WTC11 (cell line): ENCODE measurements around the gene CD109. TPM values are rescaled to one million over a fixed set of nuclear protein-coding genes. Genes with fewer than 3 reads are reported as not detected.

Experiments
- ATAC-seq: fragments of 200-7000 bp; cut with Tn5 transposase; 2 replicates; pipeline ENCODE4 v1.10.0; 2021; ENCODE audit warnings: mild to moderate bottlenecking, moderate library complexity
- CTCF ChIA-PET: fragments of 300-600 bp; sonication (Branson Sonifier 250); formaldehyde crosslinking; loops from one replicate; lab custom pipeline; 2021; ENCODE audit warnings: antibody characterized with exemption; lab: Charles Lee
- POLR2A ChIA-PET: fragments of 350-600 bp; sonication (Branson Sonifier 250); formaldehyde crosslinking; loops from one replicate; lab custom pipeline; 2021; ENCODE audit warnings: antibody characterized with exemption; lab: Charles Lee
- DNase-seq: peaks from one replicate; pipeline ENCODE4 v3.0.0; 2021; ENCODE audit warnings: low spot score
- H3K27ac Mint-ChIP-seq: 2 replicates; pipeline ENCODE4 v1.8.0; 2021; ENCODE audit warnings: mixed read lengths
- H3K27me3 Mint-ChIP-seq: 2 replicates; pipeline ENCODE4 v1.8.0; 2021; ENCODE audit warnings: low read depth, mild to moderate bottlenecking, moderate library complexity, mixed read lengths
- H3K36me3 Mint-ChIP-seq: 2 replicates; pipeline ENCODE4 v1.8.0; 2021; ENCODE audit warnings: mixed read lengths
- H3K4me1 Mint-ChIP-seq: 2 replicates; pipeline ENCODE4 v1.8.0; 2022; ENCODE audit warnings: mixed read lengths
- H3K4me3 Mint-ChIP-seq: 2 replicates; pipeline ENCODE4 v1.8.0; 2021; ENCODE audit warnings: mild to moderate bottlenecking, moderate library complexity, mixed read lengths
- H3K9me3 Mint-ChIP-seq: 2 replicates; pipeline ENCODE4 v1.8.0; 2021; ENCODE audit warnings: mixed read lengths
- ATF1 ChIP-seq: sonication (generic); formaldehyde crosslinking; IDR thresholded peaks from 2 replicates; pipeline ENCODE4 v1.8.1; 2023; ENCODE audit warnings: mild to moderate bottlenecking, moderate library complexity, missing genetic modification reagents
- ATF6 ChIP-seq: sonication (generic); formaldehyde crosslinking; IDR thresholded peaks from 2 replicates; pipeline ENCODE4 v1.8.1; 2023; ENCODE audit warnings: mild to moderate bottlenecking, missing genetic modification reagents
- EMX1 ChIP-seq: fragments of 250-450 bp; sonication (Bioruptor Pico); IDR thresholded peaks from 2 replicates; pipeline ENCODE4 v1.8.0; 2021; ENCODE audit warnings: mild to moderate bottlenecking
- FOXP4 ChIP-seq: sonication (generic); formaldehyde crosslinking; IDR thresholded peaks from 2 replicates; pipeline ENCODE4 v1.8.0; 2022; ENCODE audit warnings: mild to moderate bottlenecking, missing genetic modification reagents
- GTF2I ChIP-seq: fragments of 250-450 bp; sonication (Bioruptor Pico); conservative IDR thresholded peaks from 2 replicates; pipeline ENCODE4 v1.4.0; 2021; ENCODE audit warnings: mild to moderate bottlenecking
- IRF1 ChIP-seq: sonication (generic); formaldehyde crosslinking; IDR thresholded peaks from 2 replicates; pipeline ENCODE4 v1.8.0; 2023; ENCODE audit warnings: missing genetic modification reagents
- IRF2 ChIP-seq: sonication (generic); formaldehyde crosslinking; IDR thresholded peaks from 2 replicates; pipeline ENCODE4 v1.8.0; 2022; ENCODE audit warnings: low read depth, missing genetic modification reagents, borderline replicate concordance
- JUN ChIP-seq: sonication (generic); formaldehyde crosslinking; IDR thresholded peaks from 2 replicates; pipeline ENCODE4 v1.8.0; 2023; ENCODE audit warnings: mild to moderate bottlenecking, missing genetic modification reagents
- KAT7 ChIP-seq: sonication (generic); formaldehyde crosslinking; IDR thresholded peaks from 2 replicates; pipeline ENCODE4 v1.8.1; 2023; ENCODE audit warnings: missing genetic modification reagents, mild to moderate bottlenecking, borderline replicate concordance
- MAX ChIP-seq: sonication (generic); formaldehyde crosslinking; IDR thresholded peaks from 2 replicates; pipeline ENCODE4 v1.8.0; 2022; ENCODE audit warnings: mild to moderate bottlenecking, missing genetic modification reagents
- MXD4 ChIP-seq: fragments of 250-450 bp; sonication (Bioruptor Pico); IDR thresholded peaks from 2 replicates; pipeline ENCODE4 v1.8.0; 2021; ENCODE audit warnings: mild to moderate bottlenecking, moderate library complexity, borderline replicate concordance
- PREB ChIP-seq: sonication (generic); formaldehyde crosslinking; IDR thresholded peaks from 2 replicates; pipeline ENCODE4 v1.8.1; 2022; ENCODE audit warnings: mild to moderate bottlenecking, missing genetic modification reagents, moderate library complexity, borderline replicate concordance
- STAT6 ChIP-seq: sonication (generic); formaldehyde crosslinking; conservative IDR thresholded peaks from 2 replicates; pipeline ENCODE4 v1.8.1; 2023; ENCODE audit warnings: mild to moderate bottlenecking, low read depth, missing genetic modification reagents, moderate library complexity
- TCF7 ChIP-seq: sonication (generic); formaldehyde crosslinking; IDR thresholded peaks from 2 replicates; pipeline ENCODE4 v1.8.0; 2022; ENCODE audit warnings: mild to moderate bottlenecking, low read depth, missing genetic modification reagents, moderate library complexity
- TEAD4 ChIP-seq: sonication (generic); formaldehyde crosslinking; IDR thresholded peaks from 2 replicates; pipeline ENCODE4 v1.8.0; 2022; ENCODE audit warnings: mild to moderate bottlenecking, missing genetic modification reagents
- ZNF121 ChIP-seq: sonication (generic); formaldehyde crosslinking; IDR thresholded peaks from 2 replicates; pipeline ENCODE4 v1.8.0; 2023; ENCODE audit warnings: missing genetic modification reagents
- ZNF396 ChIP-seq: fragments of 250-450 bp; sonication (Bioruptor Pico); IDR thresholded peaks from 2 replicates; pipeline ENCODE4 v1.8.0; 2021; ENCODE audit warnings: mild to moderate bottlenecking, moderate library complexity, borderline replicate concordance
- ZNF416 ChIP-seq: fragments of 250-450 bp; sonication (Bioruptor Pico); IDR thresholded peaks from 2 replicates; pipeline ENCODE4 v1.9.0; 2021; ENCODE audit warnings: mild to moderate bottlenecking, inconsistent platforms
- total RNA-seq: library from RNA; stranded (reverse); gene quantifications from 3 replicates; pipeline ENCODE4 v1.2.3, GENCODE V29; 2021
- TF ChIP-seq, protein P1 (sequence below): sonication (generic); formaldehyde crosslinking; IDR thresholded peaks from 2 replicates; pipeline ENCODE4 v1.8.1; 2022; ENCODE audit warnings: mild to moderate bottlenecking, moderate library complexity, missing genetic modification reagents
- TF ChIP-seq, protein P2 (sequence below): sonication (generic); formaldehyde crosslinking; IDR thresholded peaks from 2 replicates; pipeline ENCODE4 v1.8.0; 2022; ENCODE audit warnings: missing genetic modification reagents

CD109 gene
- total RNA-seq, 1 experiment from 2014 or later, result 4.5 TPM

- no peak for TF ChIP-seq ZNF396 (CRISPR knock-in tag)
- TF ChIP-seq JUN (CRISPR knock-in tag), result no peak
- no peak for TF ChIP-seq FOXP4 (CRISPR knock-in tag)
- no peak for TF ChIP-seq TEAD4 (CRISPR knock-in tag)
- TF ChIP-seq EMX1 (CRISPR knock-in tag), result no peak
- TF ChIP-seq KAT7 (CRISPR knock-in tag), result no peak
- TF ChIP-seq, all 79 proteins: peak for 0
Measured at GRCh38 chr6:73811706-73812105, 115.7 kb downstream of the CD109 start (continued).

GRCh38 chr6:73817253-73817652, 121.2 kb downstream of the CD109 start:
- Mint-ChIP-seq H3K27me3 (no peaks in the 10 kb centered on the region), H3K4me1 (no peaks in the 10 kb centered on the region), H3K9me3 (peaks cover 13% of the 10 kb centered on the region), H3K36me3 (peaks cover 5% of the 10 kb centered on the region; the same call in 1 of the 2 replicates), H3K27ac (no peak overlapping the region), H3K4me3 (no peak overlapping the region)
- no peak for ATAC-seq
- TF ChIP-seq GTF2I, result no peak
- no peak for TF ChIP-seq ZNF121 (CRISPR knock-in tag)
- TF ChIP-seq, protein P1, sequence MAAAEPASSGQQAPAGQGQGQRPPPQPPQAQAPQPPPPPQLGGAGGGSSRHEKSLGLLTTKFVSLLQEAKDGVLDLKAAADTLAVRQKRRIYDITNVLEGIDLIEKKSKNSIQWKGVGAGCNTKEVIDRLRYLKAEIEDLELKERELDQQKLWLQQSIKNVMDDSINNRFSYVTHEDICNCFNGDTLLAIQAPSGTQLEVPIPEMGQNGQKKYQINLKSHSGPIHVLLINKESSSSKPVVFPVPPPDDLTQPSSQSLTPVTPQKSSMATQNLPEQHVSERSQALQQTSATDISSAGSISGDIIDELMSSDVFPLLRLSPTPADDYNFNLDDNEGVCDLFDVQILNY (CRISPR knock-in tag), result no peak
- no peak for TF ChIP-seq PREB (CRISPR knock-in tag)
- no peak for TF ChIP-seq ZNF416 (CRISPR knock-in tag)
- TF ChIP-seq TCF7, result no peak
- TF ChIP-seq, protein P2, sequence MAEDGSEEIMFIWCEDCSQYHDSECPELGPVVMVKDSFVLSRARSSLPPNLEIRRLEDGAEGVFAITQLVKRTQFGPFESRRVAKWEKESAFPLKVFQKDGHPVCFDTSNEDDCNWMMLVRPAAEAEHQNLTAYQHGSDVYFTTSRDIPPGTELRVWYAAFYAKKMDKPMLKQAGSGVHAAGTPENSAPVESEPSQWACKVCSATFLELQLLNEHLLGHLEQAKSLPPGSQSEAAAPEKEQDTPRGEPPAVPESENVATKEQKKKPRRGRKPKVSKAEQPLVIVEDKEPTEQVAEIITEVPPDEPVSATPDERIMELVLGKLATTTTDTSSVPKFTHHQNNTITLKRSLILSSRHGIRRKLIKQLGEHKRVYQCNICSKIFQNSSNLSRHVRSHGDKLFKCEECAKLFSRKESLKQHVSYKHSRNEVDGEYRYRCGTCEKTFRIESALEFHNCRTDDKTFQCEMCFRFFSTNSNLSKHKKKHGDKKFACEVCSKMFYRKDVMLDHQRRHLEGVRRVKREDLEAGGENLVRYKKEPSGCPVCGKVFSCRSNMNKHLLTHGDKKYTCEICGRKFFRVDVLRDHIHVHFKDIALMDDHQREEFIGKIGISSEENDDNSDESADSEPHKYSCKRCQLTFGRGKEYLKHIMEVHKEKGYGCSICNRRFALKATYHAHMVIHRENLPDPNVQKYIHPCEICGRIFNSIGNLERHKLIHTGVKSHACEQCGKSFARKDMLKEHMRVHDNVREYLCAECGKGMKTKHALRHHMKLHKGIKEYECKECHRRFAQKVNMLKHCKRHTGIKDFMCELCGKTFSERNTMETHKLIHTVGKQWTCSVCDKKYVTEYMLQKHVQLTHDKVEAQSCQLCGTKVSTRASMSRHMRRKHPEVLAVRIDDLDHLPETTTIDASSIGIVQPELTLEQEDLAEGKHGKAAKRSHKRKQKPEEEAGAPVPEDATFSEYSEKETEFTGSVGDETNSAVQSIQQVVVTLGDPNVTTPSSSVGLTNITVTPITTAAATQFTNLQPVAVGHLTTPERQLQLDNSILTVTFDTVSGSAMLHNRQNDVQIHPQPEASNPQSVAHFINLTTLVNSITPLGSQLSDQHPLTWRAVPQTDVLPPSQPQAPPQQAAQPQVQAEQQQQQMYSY (CRISPR knock-in tag), result no peak
- TF ChIP-seq ATF6 (CRISPR knock-in tag), result no peak
- TF ChIP-seq MXD4 (CRISPR knock-in tag), result no peak
- TF ChIP-seq IRF2 (CRISPR knock-in tag), result no peak
- no peak for TF ChIP-seq MAX (CRISPR knock-in tag)
- no peak for TF ChIP-seq STAT6 (CRISPR knock-in tag)
- TF ChIP-seq IRF1, result no peak
- no peak for TF ChIP-seq ATF1
- POLR2A ChIA-PET, result no interaction called here
- no peak for DNase-seq
- CTCF ChIA-PET, result interaction anchor here (0.9 kb wide), 1 partner anchor 1392 kb away, joined by 3 read pairs; no protein-coding TSS in a partner anchor
